IMR-90 (cell line): Measurements from ENCODE around the gene AGTPBP1. TPM values are rescaled to one million over a fixed set of nuclear protein-coding genes. Genes with fewer than 3 reads are reported as not detected.

ENCODE experiments used
- ATAC-seq: fragments of 200-7000 bp; cut with Tn5 transposase; 2 replicates; pipeline ENCODE4 v1.9.1; 2020; ENCODE audit warnings: low read depth, mild to moderate bottlenecking, moderate library complexity
- BruUV-seq: library from RNA; stranded (reverse); fragments of 400-500 nt; replicated peaks from 2 replicates; lab custom pipeline; 2021; lab: Mats Ljungman, UMichigan
- CTCF ChIA-PET: fragments of 300-600 bp; formaldehyde crosslinking; extraction: SDS; loops from one replicate; lab custom pipeline; 2021; ENCODE audit warnings: antibody characterized with exemption; lab: Yijun Ruan, JAX
- POLR2A ChIA-PET: fragments of 300-600 bp; sonication (Branson Sonifier 250); formaldehyde crosslinking; loops from one replicate; lab custom pipeline; 2022; ENCODE audit warnings: antibody characterized with exemption; ENCODE audit not compliant: unreplicated experiment; lab: Charles Lee
- DNase-seq: peaks from one replicate; pipeline ENCODE4 v3.0.0; 2013
- H2AFZ ChIP-seq: replicated peaks from 2 replicates; pipeline ENCODE3; 2013; ENCODE audit warnings: low read length, mild to moderate bottlenecking; ENCODE audit not compliant: poor library complexity
- H2AK5ac ChIP-seq: 2 replicates; pipeline ENCODE4 v1.6.1; 2013; ENCODE audit warnings: low read depth, low read length, inconsistent platforms
- H2AK9ac ChIP-seq: replicated peaks from 2 replicates; pipeline ENCODE3; 2013; ENCODE audit warnings: mild to moderate bottlenecking, low read depth, low read length, moderate library complexity; ENCODE audit not compliant: poor library complexity
- H2BK120ac ChIP-seq: 2 replicates; pipeline ENCODE4 v1.6.1; 2013; ENCODE audit warnings: low read depth, low read length, inconsistent platforms
- H2BK15ac ChIP-seq: 3 replicates; pipeline ENCODE4 v1.6.1; 2013; ENCODE audit warnings: low read depth, low read length, inconsistent platforms
- H2BK20ac ChIP-seq: 2 replicates; pipeline ENCODE4 v1.6.1; 2013; ENCODE audit warnings: low read depth, mild to moderate bottlenecking, inconsistent platforms, low read length, moderate library complexity
- H2BK5ac ChIP-seq: 2 replicates; pipeline ENCODE4 v1.6.1; 2013; ENCODE audit warnings: mild to moderate bottlenecking, low read depth, low read length, inconsistent platforms; ENCODE audit not compliant: poor library complexity, severe bottlenecking
- H3K14ac ChIP-seq: replicated peaks from 2 replicates; pipeline ENCODE4 v1.6.1; 2013; ENCODE audit warnings: low read depth, low read length, inconsistent platforms
- H3K18ac ChIP-seq: 2 replicates; pipeline ENCODE4 v1.6.1; 2013; ENCODE audit warnings: low read depth, low read length, control low read depth
- H3K23ac ChIP-seq: 2 replicates; pipeline ENCODE4 v1.6.1; 2013; ENCODE audit warnings: low read depth, low read length, inconsistent platforms
- H3K27ac ChIP-seq: 2 replicates; pipeline ENCODE4 v1.5.1; 2013; ENCODE audit warnings: mild to moderate bottlenecking, control low read depth, low read length; ENCODE audit not compliant: insufficient read depth
- H3K27me3 ChIP-seq: 2 replicates; pipeline ENCODE4 v1.6.1; 2013; ENCODE audit warnings: low read length; ENCODE audit not compliant: control insufficient read depth, insufficient read depth
- H3K36me3 ChIP-seq: 2 replicates; pipeline ENCODE4 v1.6.1; 2013; ENCODE audit warnings: low read length, mixed read lengths; ENCODE audit not compliant: control insufficient read depth, insufficient read depth
- H3K4ac ChIP-seq: 2 replicates; pipeline ENCODE4 v1.6.1; 2013; ENCODE audit warnings: low read depth, low read length, inconsistent platforms
- H3K4me1 ChIP-seq: 2 replicates; pipeline ENCODE4 v1.6.1; 2013; ENCODE audit warnings: low read length, mixed read lengths; ENCODE audit not compliant: control insufficient read depth, insufficient read depth
- H3K4me2 ChIP-seq: 2 replicates; pipeline ENCODE4 v1.6.1; 2013; ENCODE audit warnings: low read depth, mild to moderate bottlenecking, control low read depth, low read length, moderate library complexity
- H3K4me3 ChIP-seq: 2 replicates; pipeline ENCODE4 v1.5.1; 2013; ENCODE audit warnings: low read depth, mild to moderate bottlenecking, control low read depth, low read length, moderate library complexity; ENCODE audit not compliant: insufficient read depth
- H3K56ac ChIP-seq: 2 replicates; pipeline ENCODE4 v1.6.1; 2013; ENCODE audit warnings: low read length, inconsistent platforms; ENCODE audit not compliant: insufficient read depth; ENCODE audit errors: extremely low read depth
- H3K79me1 ChIP-seq, 2 experiments: 2 replicates each; pipeline ENCODE4 v1.6.1; 2013; ENCODE audit warnings: low read length in 2 of 2, inconsistent platforms in 1 of 2, low read depth in 1 of 2
- H3K9ac ChIP-seq: 2 replicates; pipeline ENCODE4 v1.6.1; 2013; ENCODE audit warnings: low read depth, low read length, control low read depth
- H3K9me1 ChIP-seq: 2 replicates; pipeline ENCODE4 v1.6.1; 2013; ENCODE audit warnings: low read length, inconsistent platforms; ENCODE audit not compliant: insufficient read depth
- H3K9me3 ChIP-seq: 2 replicates; pipeline ENCODE4 v1.6.1; 2013; ENCODE audit warnings: low read length; ENCODE audit not compliant: control insufficient read depth, insufficient read depth
- H4K20me1 ChIP-seq: 2 replicates; pipeline ENCODE4 v1.6.1; 2013; ENCODE audit warnings: low read length, inconsistent platforms; ENCODE audit not compliant: insufficient read depth
- H4K5ac ChIP-seq: 2 replicates; pipeline ENCODE4 v1.6.1; 2013; ENCODE audit warnings: mild to moderate bottlenecking, low read depth, low read length, control low read depth
- H4K8ac ChIP-seq, 2 experiments: 2 replicates each; pipeline ENCODE4 v1.6.1; 2013; ENCODE audit warnings: low read depth in 2 of 2, low read length in 2 of 2, control low read depth in 1 of 2, inconsistent platforms in 1 of 2
- H4K91ac ChIP-seq: 2 replicates; pipeline ENCODE4 v1.6.1; 2013; ENCODE audit warnings: low read depth, low read length, inconsistent platforms; ENCODE audit not compliant: insufficient read depth
- BHLHE40 ChIP-seq: fragments of 150-350 bp; IDR thresholded peaks from 2 replicates; pipeline ENCODE4 v1.6.1; 2016; ENCODE audit warnings: mild to moderate bottlenecking, low read depth, low read length
- CEBPB ChIP-seq: IDR thresholded peaks from 2 replicates; pipeline ENCODE4 v1.6.1; 2012; ENCODE audit warnings: low read depth, low read length, improper control_type of control experiment
- CHD1 ChIP-seq: IDR thresholded peaks from 2 replicates; pipeline ENCODE4 v1.6.1; 2012; ENCODE audit warnings: low read depth, low read length, improper control_type of control experiment
- CTCF ChIP-seq: conservative IDR thresholded peaks from 2 replicates; pipeline ENCODE4 v1.5.1; 2012; ENCODE audit warnings: mild to moderate bottlenecking, low read depth, low read length, improper control_type of control experiment
- ELK1 ChIP-seq: fragments of 150-350 bp; IDR thresholded peaks from 2 replicates; pipeline ENCODE4 v1.6.1; 2016; ENCODE audit warnings: low read depth, mild to moderate bottlenecking, low read length, moderate library complexity, borderline replicate concordance
- FOS ChIP-seq: fragments of 150-350 bp; IDR thresholded peaks from 2 replicates; pipeline ENCODE4 v1.6.1; 2016; ENCODE audit warnings: low read depth, low read length
- MAFK ChIP-seq: IDR thresholded peaks from 2 replicates; pipeline ENCODE4 v1.6.1; 2012; ENCODE audit warnings: low read depth, low read length, improper control_type of control experiment
- MAZ ChIP-seq: IDR thresholded peaks from 2 replicates; pipeline ENCODE4 v1.6.1; 2012; ENCODE audit warnings: low read depth, mild to moderate bottlenecking, low read length, improper control_type of control experiment, moderate library complexity, borderline replicate concordance
- MXI1 ChIP-seq: IDR thresholded peaks from 2 replicates; pipeline ENCODE4 v1.6.1; 2012; ENCODE audit warnings: low read depth, mild to moderate bottlenecking, low read length, moderate library complexity, borderline replicate concordance
- NFE2L2 ChIP-seq: fragments of 150-350 bp; IDR thresholded peaks from 2 replicates; pipeline ENCODE4 v1.6.1; 2016; ENCODE audit warnings: low read depth, mild to moderate bottlenecking, low read length
- POLR2A ChIP-seq: IDR thresholded peaks from 2 replicates; pipeline ENCODE4 v1.6.1; 2012; ENCODE audit warnings: mild to moderate bottlenecking, low read depth, low read length
- RAD21 ChIP-seq: IDR thresholded peaks from 2 replicates; pipeline ENCODE4 v1.6.1; 2012; ENCODE audit warnings: low read length, improper control_type of control experiment
- RCOR1 ChIP-seq: IDR thresholded peaks from 2 replicates; pipeline ENCODE4 v1.6.1; 2012; ENCODE audit warnings: mild to moderate bottlenecking, low read length, improper control_type of control experiment; ENCODE audit not compliant: insufficient replicate concordance
- RFX5 ChIP-seq: IDR thresholded peaks from 2 replicates; pipeline ENCODE4 v1.8.0; 2012; ENCODE audit warnings: low read depth, mild to moderate bottlenecking, low read length, moderate library complexity
- SMC3 ChIP-seq: fragments of 150-350 bp; IDR thresholded peaks from 2 replicates; pipeline ENCODE4 v1.6.1; 2016; ENCODE audit warnings: low read depth, mild to moderate bottlenecking, antibody characterized with exemption, low read length, moderate library complexity
- USF2 ChIP-seq: fragments of 150-350 bp; IDR thresholded peaks from 2 replicates; pipeline ENCODE4 v1.6.1; 2017; ENCODE audit warnings: mild to moderate bottlenecking, antibody characterized with exemption, low read length, low read depth
- WGBS, 2 experiments: methylation state at CpG; one replicate each; pipeline versions ENCODE4 v1.1.5 to v1.1.7; 2013; ENCODE audit warnings: missing lambda C conversion rate in 2 of 2; ENCODE audit not compliant: insufficient read length in 1 of 2; ENCODE audit errors: extremely low coverage in 2 of 2; 5-methylcytosine and 5-hydroxymethylcytosine counted together
- dilution Hi-C: fragments of 300-500 bp; cut with HindIII; formaldehyde crosslinking; loops from one replicate; pipeline ENCODE4 v1.14.3; 2018; ENCODE audit warnings: low sequenced_read_pairs; ENCODE audit not compliant: unreplicated experiment
- in situ Hi-C: fragments of 300-500 bp; cut with MboI; formaldehyde crosslinking; loops from 3 replicates; pipeline ENCODE4 v1.14.3; 2019; ENCODE audit warnings: low sequenced_read_pairs, inconsistent platforms, mixed read lengths
- intact Hi-C: fragments of 100-400 bp; cut with micrococcal nuclease; formaldehyde crosslinking; loops from 2 replicates; pipeline ENCODE4 v1.10.0; 2022
- polyA plus RNA-seq, 3 experiments: library from polyadenylated mRNA; depleted of rRNA; stranded (reverse); fragments of >200 nt; gene quantifications; 2 replicates each; pipeline ENCODE4 v1.2.3, GENCODE V29; 2012; ENCODE audit warnings: low replicate concordance in 1 of 3
- total RNA-seq: library from RNA; depleted of rRNA; stranded (reverse); fragments of >200 nt; gene quantifications from 2 replicates; pipeline ENCODE4 v1.2.3, GENCODE V29; 2012

The AGTPBP1 gene
- total and polyA plus RNA-seq, 2 of the 4 experiments (the other 2 are of a cell fraction), result 3.3 to 9.0 TPM

- Histone ChIP-seq H3K18ac (no peak overlapping the region), H2BK20ac (no peak overlapping the region), H3K9me1 (no peaks in the 10 kb centered on the region), H3K27ac (no peak overlapping the region), H3K27me3 (no peaks in the 10 kb centered on the region), H2BK5ac (no peak overlapping the region), H4K20me1 (no peaks in the 10 kb centered on the region), H3K23ac (no peak overlapping the region), H4K8ac (no peak overlapping the region), H3K36me3 (no peaks in the 10 kb centered on the region), H3K56ac (no peak overlapping the region), H3K9ac (no peak overlapping the region), H3K79me1 (no peaks in the 10 kb centered on the region), H2AFZ (no peak overlapping the region), H3K4me3 (no peak overlapping the region), H2AK5ac (no peak overlapping the region), H3K4me1 (no peaks in the 10 kb centered on the region), H4K91ac (no peak overlapping the region), H3K4me2 (no peak overlapping the region), H2BK120ac (no peak overlapping the region), H2AK9ac (no peak overlapping the region), H3K14ac (no peak overlapping the region), H3K9me3 (no peaks in the 10 kb centered on the region), H3K4ac (no peak overlapping the region), H2BK15ac (no peak overlapping the region), H4K5ac (no peak overlapping the region)
- TF ChIP-seq CTCF, result no peak
- TF ChIP-seq SMC3, result no peak
- TF ChIP-seq CEBPB, result no peak
- no peak for TF ChIP-seq ELK1
- TF ChIP-seq NFE2L2, result no peak
- TF ChIP-seq USF2, result no peak
- no peak for TF ChIP-seq RCOR1
- TF ChIP-seq BHLHE40, result no peak
- TF ChIP-seq CHD1, result no peak
- no peak for TF ChIP-seq FOS
- no peak for TF ChIP-seq MAZ
- no peak for TF ChIP-seq RAD21
- no peak for TF ChIP-seq MAFK
- no peak for TF ChIP-seq POLR2A
- no peak for TF ChIP-seq RFX5
- no peak for TF ChIP-seq MXI1
- ChIA-PET CTCF (no interaction called here), POLR2A (no interaction called here)
- BruUV-seq, result no TSS peak
- dilution Hi-C loops (no loop called here), intact Hi-C loops (no loop called here), in situ Hi-C loops (no loop called here)
- WGBS, 2 experiments, result no CpG with 5 or more reads among the region's 4 CpGs
- ATAC-seq, result no peak
- no peak for DNase-seq
These were observed 213.1 kb downstream of the AGTPBP1 start for GRCh38 chr9:85528607-85529006.
